H1 (cell line): ENCODE results near the gene ARHGAP24. TPM values are rescaled to one million over a fixed set of nuclear protein-coding genes. Genes with fewer than 3 reads are reported as not detected.

Experiments
- CTCF ChIA-PET: fragments of 300-600 bp; sonication (Branson Sonifier 250); formaldehyde crosslinking; loops from one replicate; lab custom pipeline; 2021; ENCODE audit not compliant: partially characterized antibody; lab: Charles Lee
- POLR2A ChIA-PET: fragments of 300-600 bp; sonication (Branson Sonifier 250); formaldehyde crosslinking; loops from one replicate; lab custom pipeline; 2021; ENCODE audit warnings: inconsistent platforms; ENCODE audit not compliant: partially characterized antibody; lab: Charles Lee
- DNase-seq, 2 experiments: peaks; one replicate each; pipeline versions ENCODE4 v3.0.0 to v3.0.0-alpha.2; 2010 to 2022; ENCODE audit warnings: low spot score in 2 of 2, low read depth in 1 of 2, mixed read lengths in 1 of 2
- FAIRE-seq: peaks from 2 replicates; lab custom pipeline; 2011; peaks lifted over from hg19 to GRCh38; lab: Jason Lieb, UNC
- H2AFZ ChIP-seq: 2 replicates; pipeline ENCODE4 v1.8.1; 2012; ENCODE audit warnings: low read length, inconsistent platforms
- H2AK5ac ChIP-seq: 2 replicates; pipeline ENCODE4 v1.6.1; 2013; ENCODE audit warnings: low read depth, low read length
- H2BK120ac ChIP-seq: replicated peaks from 2 replicates; pipeline ENCODE3; 2013; ENCODE audit warnings: low read depth, low read length, inconsistent platforms
- H2BK12ac ChIP-seq: 2 replicates; pipeline ENCODE4 v1.6.1; 2013; ENCODE audit warnings: low read depth, low read length
- H2BK15ac ChIP-seq: 2 replicates; pipeline ENCODE4 v1.6.1; 2013; ENCODE audit warnings: low read length
- H2BK20ac ChIP-seq: 2 replicates; pipeline ENCODE4 v1.6.1; 2013; ENCODE audit warnings: low read length
- H2BK5ac ChIP-seq: 2 replicates; pipeline ENCODE4 v1.6.1; 2013; ENCODE audit warnings: low read depth, low read length
- H3K14ac ChIP-seq: 2 replicates; pipeline ENCODE4 v1.6.1; 2013; ENCODE audit warnings: inconsistent platforms; ENCODE audit not compliant: insufficient read length
- H3K18ac ChIP-seq: 2 replicates; pipeline ENCODE4 v1.6.1; 2013; ENCODE audit warnings: low read length; ENCODE audit errors: extremely low read depth
- H3K23ac ChIP-seq: 2 replicates; pipeline ENCODE4 v1.6.1; 2013; ENCODE audit warnings: inconsistent platforms; ENCODE audit not compliant: insufficient read length
- H3K23me2 ChIP-seq: 2 replicates; pipeline ENCODE4 v1.6.1; 2013; ENCODE audit warnings: low read depth, low read length
- H3K27ac ChIP-seq: 2 replicates; pipeline ENCODE4 v1.6.1; 2011; ENCODE audit warnings: low read depth, low read length, inconsistent platforms
- H3K27me3 ChIP-seq, 4 experiments: replicated peaks in 1 of 4; 1 replicate in 1 of 4; 2 replicates in 3 of 4; pipeline versions ENCODE4 v1.6.1 to v1.8.1; 2011 to 2013; ENCODE audit warnings: low read length in 3 of 4, mild to moderate bottlenecking in 3 of 4, inconsistent platforms in 2 of 4, mixed read lengths in 2 of 4, moderate library complexity in 1 of 4; ENCODE audit not compliant: control insufficient read depth in 3 of 4, insufficient read depth in 3 of 4; ENCODE audit errors: extremely low read depth in 1 of 4
- H3K36me3 ChIP-seq, 4 experiments: 2 replicates each; pipeline versions ENCODE4 v1.6.1 to v1.8.1; 2011 to 2013; ENCODE audit warnings: mild to moderate bottlenecking in 4 of 4, low read length in 3 of 4, moderate library complexity in 2 of 4, control low read depth in 1 of 4, inconsistent platforms in 1 of 4; ENCODE audit not compliant: insufficient read depth in 4 of 4, control insufficient read depth in 2 of 4
- H3K4ac ChIP-seq: replicated peaks from 2 replicates; pipeline ENCODE3; 2013; ENCODE audit warnings: low read length, low read depth, mixed read lengths, inconsistent platforms; ENCODE audit not compliant: insufficient read length
- H3K4me1 ChIP-seq, 4 experiments: replicated peaks in 1 of 4; 1 replicate in 1 of 4; 2 replicates in 3 of 4; pipeline versions ENCODE4 v1.6.1 to v1.8.1; 2011 to 2013; ENCODE audit warnings: low read length in 3 of 4, inconsistent platforms in 2 of 4, mixed read lengths in 1 of 4; ENCODE audit not compliant: insufficient read depth in 4 of 4, control insufficient read depth in 3 of 4
- H3K4me2 ChIP-seq, 2 experiments: 2 replicates each; pipeline versions ENCODE4 v1.6.1 to v1.8.1; 2011 to 2013; ENCODE audit warnings: low read depth in 2 of 2, low read length in 2 of 2, control low read depth in 1 of 2, inconsistent platforms in 1 of 2, mild to moderate bottlenecking in 1 of 2; ENCODE audit not compliant: insufficient read depth in 1 of 2
- H3K4me3 ChIP-seq, 4 experiments: fragments of 200-600, 300-600 bp in 1 of 4; sonication (generic), shearing (Covaris generic), sonication (Bioruptor Twin) in 1 of 4; 2 replicates each; pipeline versions ENCODE4 v1.5.1 to v1.8.1; 2011 to 2016; ENCODE audit warnings: low read length in 4 of 4, low read depth in 3 of 4, control low read depth in 2 of 4, inconsistent platforms in 2 of 4, mild to moderate bottlenecking in 2 of 4, mixed read lengths in 1 of 4, moderate library complexity in 1 of 4; ENCODE audit not compliant: insufficient read depth in 2 of 4; ENCODE audit errors: extremely low read depth in 1 of 4
- H3K56ac ChIP-seq: replicated peaks from 2 replicates; pipeline ENCODE3; 2013; ENCODE audit warnings: low read depth, mild to moderate bottlenecking, mixed read lengths, low read length, inconsistent platforms; ENCODE audit not compliant: insufficient read length
- H3K79me1 ChIP-seq: 2 replicates; pipeline ENCODE4 v1.6.1; 2013; ENCODE audit warnings: low read depth, low read length, control low read depth
- H3K79me2 ChIP-seq, 2 experiments: 2 replicates each; pipeline versions ENCODE4 v1.6.1 to v1.8.1; 2012 to 2013; ENCODE audit warnings: low read length in 2 of 2, mild to moderate bottlenecking in 2 of 2, inconsistent platforms in 1 of 2; ENCODE audit not compliant: insufficient read depth in 2 of 2, control insufficient read depth in 1 of 2
- H3K9ac ChIP-seq, 4 experiments: replicated peaks in 1 of 4; 1 replicate in 1 of 4; 2 replicates in 3 of 4; pipeline versions ENCODE4 v1.6.1 to v1.8.1; 2011 to 2013; ENCODE audit warnings: low read depth in 3 of 4, low read length in 3 of 4, control low read depth in 2 of 4, mild to moderate bottlenecking in 2 of 4, moderate library complexity in 2 of 4, inconsistent platforms in 1 of 4; ENCODE audit errors: extremely low read depth in 1 of 4
- H3K9me3 ChIP-seq, 2 experiments: 2 replicates each; pipeline versions ENCODE4 v1.6.1 to v1.8.1; 2012 to 2013; ENCODE audit warnings: mild to moderate bottlenecking in 2 of 2, moderate library complexity in 2 of 2, control low read depth in 1 of 2, inconsistent platforms in 1 of 2, low read depth in 1 of 2, low read length in 1 of 2, mixed read lengths in 1 of 2; ENCODE audit not compliant: insufficient read depth in 2 of 2
- H4K20me1 ChIP-seq, 2 experiments: replicated peaks in 1 of 2; 2 replicates each; pipeline versions ENCODE3 to v1.8.1; 2011 to 2013; ENCODE audit warnings: inconsistent platforms in 2 of 2, low read length in 2 of 2, mild to moderate bottlenecking in 1 of 2; ENCODE audit not compliant: insufficient read depth in 2 of 2, control insufficient read depth in 1 of 2
- H4K5ac ChIP-seq: 2 replicates; pipeline ENCODE4 v1.6.1; 2013; ENCODE audit warnings: low read length, low read depth, mixed read lengths, inconsistent platforms; ENCODE audit not compliant: insufficient read length
- H4K8ac ChIP-seq: 2 replicates; pipeline ENCODE4 v1.8.0; 2013; ENCODE audit warnings: mild to moderate bottlenecking, moderate library complexity, low read length, inconsistent platforms; ENCODE audit not compliant: insufficient read depth; ENCODE audit errors: extremely low read depth
- H4K91ac ChIP-seq: replicated peaks from 2 replicates; pipeline ENCODE3; 2013; ENCODE audit warnings: low read length, mixed read lengths, inconsistent platforms; ENCODE audit not compliant: insufficient read length
- KDM1A ChIP-seq: fragments of 200-600, 300-600 bp; sonication (generic); IDR thresholded peaks from 2 replicates; pipeline ENCODE4 v1.7.1; 2016; ENCODE audit warnings: mild to moderate bottlenecking, low read length, borderline replicate concordance
- PHF8 ChIP-seq: fragments of 200-600 bp; sonication (generic); conservative IDR thresholded peaks from 2 replicates; pipeline ENCODE4 v1.7.1; 2012; ENCODE audit warnings: low read depth, mild to moderate bottlenecking, inconsistent platforms, low read length, moderate library complexity
- POU5F1 ChIP-seq: IDR thresholded peaks from 2 replicates; pipeline ENCODE4 v1.6.1; 2011; ENCODE audit warnings: low read depth, mild to moderate bottlenecking, low read length, moderate library complexity
- RBBP5 ChIP-seq: IDR thresholded peaks from 2 replicates; pipeline ENCODE4 v1.7.1; 2012; ENCODE audit warnings: low read depth, mild to moderate bottlenecking, inconsistent platforms, low read length, moderate library complexity, borderline replicate concordance
- polyA plus RNA-seq, 7 experiments: library from polyadenylated mRNA; depleted of rRNA in 3 of 7; stranded (reverse) in 5 of 7; unstranded in 2 of 7; fragments of >200 nt in 5 of 7; fragments of 200-250 nt in 2 of 7; gene quantifications; 1 replicate in 5 of 7; 2 replicates in 1 of 7; 4 replicates in 1 of 7; pipeline versions ENCODE4 v1.2.1 to v1.2.3, GENCODE V29; 2011 to 2013; ENCODE audit warnings: missing spikeins in 2 of 7, mixed read lengths in 2 of 7
- total RNA-seq: library from RNA; stranded (reverse); fragmentation: NEBNext Ultra II Directional; extraction: Animal tissue kit (Norgen Biotek cat#: 25700); gene quantifications from 2 replicates; pipeline ENCODE4 v1.2.1, GENCODE V29; 2021

Gene ARHGAP24
- total and polyA plus RNA-seq, 2 of the 8 experiments (the other 6 are each of a cell fraction or from before 2014, with no cell fraction given): 0.08 to 0.50 TPM

- no peak overlapping the region for H2BK12ac ChIP-seq
- H4K8ac ChIP-seq: no peak overlapping the region
- no peak overlapping the region for H3K9ac ChIP-seq
- H3K27me3 ChIP-seq: no peaks in the 10 kb centered on the region
- no peak overlapping the region for H3K18ac ChIP-seq
- no peak overlapping the region for H3K23ac ChIP-seq
- H3K27ac ChIP-seq: no peak overlapping the region
- no peaks in the 10 kb centered on the region for H3K36me3 ChIP-seq
- peak overlapping the region; percentile 2; the same call in 1 of the 2 replicates for H2AFZ ChIP-seq
- H4K5ac ChIP-seq: no peak overlapping the region
- no peak for DNase-seq
- H3K23me2 ChIP-seq: no peaks in the 10 kb centered on the region
- H3K4me3 ChIP-seq: no peak overlapping the region
- H3K56ac ChIP-seq: no peak overlapping the region
- no peaks in the 10 kb centered on the region for H3K4me1 ChIP-seq
- no peak overlapping the region for H3K4me2 ChIP-seq
- no peak overlapping the region for H2BK120ac ChIP-seq
- ChIA-PET CTCF (no interaction called here), POLR2A (no interaction called here)
- no peak overlapping the region for H2BK15ac ChIP-seq
- H4K91ac ChIP-seq: no peak overlapping the region
- H2AK5ac ChIP-seq: no peak overlapping the region
- TF ChIP-seq PHF8 (no peak), RBBP5 (no peak), KDM1A (no peak), POU5F1 (no peak)
- H3K79me1 ChIP-seq: no peaks in the 10 kb centered on the region
- no peak overlapping the region for H2BK20ac ChIP-seq
- H4K20me1 ChIP-seq: no peaks in the 10 kb centered on the region
- no peak for FAIRE-seq
- no peaks in the 10 kb centered on the region for H3K9me3 ChIP-seq
- no peak overlapping the region for H3K4ac ChIP-seq
- no peak overlapping the region for H2BK5ac ChIP-seq
- H3K14ac ChIP-seq: no peak overlapping the region
- H3K79me2 ChIP-seq: no peaks in the 10 kb centered on the region
These were observed 465.2 kb downstream of the ARHGAP24 start for GRCh38 chr4:85940151-85940550.
